GM12891 (cell line): ENCODE results near the gene SSH3.

Source experiments
- PAX5 ChIP-seq: IDR thresholded peaks from 2 replicates; pipeline ENCODE4 v1.6.1; 2011; ENCODE audit warnings: low read length, moderate library complexity, mild to moderate bottlenecking; ENCODE audit not compliant: insufficient read depth, severe bottlenecking
- POLR2A ChIP-seq: IDR thresholded peaks from 2 replicates; pipeline ENCODE4 v1.6.1; 2011; ENCODE audit warnings: low read depth, low read length, control low read depth
- POLR2AphosphoS5 ChIP-seq: IDR thresholded peaks from 2 replicates; pipeline ENCODE4 v1.6.1; 2011; ENCODE audit warnings: low read depth, low read length, control low read depth
- POU2F2 ChIP-seq: IDR thresholded peaks from 2 replicates; pipeline ENCODE4 v1.6.1; 2011; ENCODE audit warnings: low read depth, mild to moderate bottlenecking, control low read depth, low read length, moderate library complexity
- TAF1 ChIP-seq: IDR thresholded peaks from 2 replicates; pipeline ENCODE4 v1.6.1; 2011; ENCODE audit warnings: low read depth, low read length, control low read depth

- TF ChIP-seq POLR2AphosphoS5 (no peak), POLR2A (no peak), TAF1 (no peak), PAX5 (no peak), POU2F2 (no peak)
These were observed 41.2 kb upstream of the SSH3 start for GRCh38 chr11:67261946-67262681.
